Vagina (tissue), 2 donors: ENCODE results near the gene COL27A1. TPM values are rescaled to one million over a fixed set of nuclear protein-coding genes. Genes with fewer than 3 reads are reported as not detected.

ENCODE experiments used
- DNase-seq, 2 donors: peaks; one replicate each; pipeline ENCODE4 v3.0.0-alpha.2; 2017; ENCODE audit errors: extremely low spot score in 2 of 2
- H3K27ac ChIP-seq: fragments of 200-600 bp; sonication (generic); one replicate; pipeline ENCODE4 v1.5.1; 2019
- H3K27me3 ChIP-seq: fragments of 200-600 bp; sonication (generic); one replicate; pipeline ENCODE4 v1.5.1; 2019
- H3K36me3 ChIP-seq, 2 donors: fragments of 200-600 bp; sonication (generic); one replicate each; pipeline ENCODE4 v1.5.1; 2017 to 2019
- H3K4me1 ChIP-seq: fragments of 200-600 bp; sonication (generic); one replicate; pipeline ENCODE4 v1.5.1; 2019
- H3K4me3 ChIP-seq, 2 donors: fragments of 200-600 bp; sonication (generic); 1 replicate in 1 of 2; 2 replicates in 1 of 2; pipeline ENCODE4 v1.5.1; 2016 to 2019
- H3K9me3 ChIP-seq: fragments of 200-600 bp; sonication (generic); one replicate; pipeline ENCODE4 v1.5.1; 2019
- CTCF ChIP-seq, 3 experiments: fragments of 450-650 bp in 2 of 3; fragments of 200-600 bp in 1 of 3; sonication (generic) in 1 of 3; IDR thresholded peaks; one replicate each; pipeline ENCODE4 v1.5.1; 2017 to 2019; ENCODE audit warnings: antibody characterized with exemption in 3 of 3, mild to moderate bottlenecking in 2 of 3, moderate library complexity in 2 of 3
- POLR2A ChIP-seq, 2 donors: fragments of 450-650 bp; IDR thresholded peaks; one replicate each; pipeline ENCODE4 v1.6.1; 2017; ENCODE audit warnings: antibody characterized with exemption in 2 of 2, mild to moderate bottlenecking in 2 of 2, moderate library complexity in 2 of 2
- POLR2AphosphoS5 ChIP-seq, 2 donors: sonication (generic); formaldehyde crosslinking; IDR thresholded peaks; one replicate each; pipeline ENCODE4 v1.9.0; 2017; ENCODE audit warnings: antibody characterized with exemption in 2 of 2, mild to moderate bottlenecking in 2 of 2, low read depth in 1 of 2; ENCODE audit not compliant: insufficient read depth in 1 of 2
- intact Hi-C: fragments of 100-400 bp; cut with DNase I; formaldehyde crosslinking; loops from one replicate; pipeline ENCODE4 v1.15.1; 2023
- total RNA-seq: library from RNA; depleted of rRNA; stranded (reverse); fragments of >200 nt; gene quantifications from one replicate; pipeline ENCODE4 v1.2.3, GENCODE V29; 2016

The COL27A1 gene
- total RNA-seq, 1 donor from 2014 or later, result 17.2 TPM

DNA sequence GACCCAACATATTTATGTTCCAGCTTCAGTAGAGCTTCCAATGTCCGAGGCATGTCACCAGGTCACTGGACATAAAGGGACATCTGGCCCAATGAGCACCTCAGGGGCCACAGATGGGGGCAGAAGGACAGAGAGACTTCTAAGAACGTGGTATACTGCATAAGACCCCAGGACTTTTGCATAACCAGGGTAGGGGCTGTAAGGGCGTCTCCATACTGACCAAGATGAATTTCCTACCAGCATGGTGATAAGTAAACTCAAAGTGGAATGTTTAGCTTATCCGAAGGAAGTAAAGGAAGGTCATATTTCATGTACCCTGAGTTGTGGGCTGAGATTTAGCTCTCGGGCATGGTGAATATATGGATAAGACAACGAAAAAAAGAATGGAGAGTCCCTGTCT is 17.5 kb upstream of the COL27A1 start:
- DNase-seq, result no peak
- no peak overlapping the region for H3K27ac ChIP-seq
- TF ChIP-seq POLR2AphosphoS5 (IDR thresholded peaks at IDR 0.05; ENCODE audit: insufficient read depth in 1 of 2, low read depth in 1 of 2) (no peak), CTCF (IDR thresholded peaks at IDR 0.05) (no peak), POLR2A (IDR thresholded peaks at IDR 0.05) (no peak)
- H3K9me3 ChIP-seq, result no peaks in the 10 kb centered on the region
- H3K36me3 ChIP-seq, result no peaks in the 10 kb centered on the region
- intact Hi-C loops, result no loop called here
- no peaks in the 10 kb centered on the region for H3K27me3 ChIP-seq
- H3K4me3 ChIP-seq, result no peak overlapping the region
- H3K4me1 ChIP-seq, result peaks cover 14% of the 10 kb centered on the region

- no peak for DNase-seq
- Histone ChIP-seq H3K9me3 (no peaks in the 10 kb centered on the region), H3K36me3 (no peaks in the 10 kb centered on the region), H3K4me3 (no peak overlapping the region), H3K4me1 (peaks cover 14% of the 10 kb centered on the region), H3K27ac (no peak overlapping the region), H3K27me3 (no peaks in the 10 kb centered on the region)
- intact Hi-C loops, result no loop called here
- no peak for TF ChIP-seq CTCF (IDR thresholded peaks at IDR 0.05)
- TF ChIP-seq POLR2AphosphoS5 (IDR thresholded peaks at IDR 0.05; ENCODE audit: insufficient read depth in 1 of 2, low read depth in 1 of 2), result peak in 1 of 2 donors; percentile 16
- TF ChIP-seq POLR2A (IDR thresholded peaks at IDR 0.05), result no peak
Observed at GRCh38 chr9:114138552-114138971, 16.8 kb upstream of the COL27A1 start.

GRCh38 chr9:114139071-114139470 is 16.3 kb upstream of the COL27A1 start:
- no peak for DNase-seq
- H3K9me3 ChIP-seq, result no peaks in the 10 kb centered on the region
- peaks cover 14% of the 10 kb centered on the region for H3K4me1 ChIP-seq
- no peaks in the 10 kb centered on the region for H3K27me3 ChIP-seq
- H3K36me3 ChIP-seq, result no peaks in the 10 kb centered on the region
- TF ChIP-seq POLR2A (IDR thresholded peaks at IDR 0.05), result no peak
- TF ChIP-seq CTCF (IDR thresholded peaks at IDR 0.05), result no peak
- no peak for TF ChIP-seq POLR2AphosphoS5 (IDR thresholded peaks at IDR 0.05; ENCODE audit: insufficient read depth in 1 of 2, low read depth in 1 of 2)
- no peak overlapping the region for H3K4me3 ChIP-seq
- H3K27ac ChIP-seq, result no peak overlapping the region
- intact Hi-C loops, result no loop called here

DNA sequence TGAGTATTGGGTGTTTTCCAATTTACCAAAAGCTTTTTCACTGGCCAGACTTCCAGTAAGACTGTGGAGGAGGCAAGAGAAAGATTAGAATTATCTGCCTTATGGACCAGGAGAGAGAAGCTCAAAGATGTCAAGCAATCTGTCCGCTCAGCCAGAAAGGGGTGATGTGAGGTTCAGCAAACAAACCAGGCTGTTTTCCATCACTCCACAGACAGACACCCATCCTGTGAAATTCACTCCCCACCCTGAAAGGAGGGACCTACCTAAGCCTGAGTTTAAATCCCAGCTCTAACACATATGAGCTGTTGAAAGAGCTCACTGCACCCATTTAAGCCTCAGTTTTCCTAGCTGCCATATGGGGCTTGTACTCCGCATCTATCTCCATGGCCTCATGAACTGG is 14.9 kb upstream of the COL27A1 start:
- H3K9me3 ChIP-seq, result no peaks in the 10 kb centered on the region
- H3K36me3 ChIP-seq, result no peaks in the 10 kb centered on the region
- intact Hi-C loops, result no loop called here
- H3K27me3 ChIP-seq, result no peaks in the 10 kb centered on the region
- H3K27ac ChIP-seq, result no peak overlapping the region
- peaks cover 14% of the 10 kb centered on the region for H3K4me1 ChIP-seq
- TF ChIP-seq CTCF (IDR thresholded peaks at IDR 0.05) (no peak), POLR2A (IDR thresholded peaks at IDR 0.05) (no peak), POLR2AphosphoS5 (IDR thresholded peaks at IDR 0.05; ENCODE audit: insufficient read depth in 1 of 2, low read depth in 1 of 2) (no peak)
- DNase-seq, result no peak
- H3K4me3 ChIP-seq, result no peak overlapping the region

- no peak for DNase-seq
- H3K36me3 ChIP-seq, result no peaks in the 10 kb centered on the region
- no peak overlapping the region for H3K27ac ChIP-seq
- H3K4me3 ChIP-seq, result no peak overlapping the region
- peaks cover 14% of the 10 kb centered on the region for H3K4me1 ChIP-seq
- H3K9me3 ChIP-seq, result no peaks in the 10 kb centered on the region
- H3K27me3 ChIP-seq, result no peaks in the 10 kb centered on the region
- intact Hi-C loops, result no loop called here
- no peak for TF ChIP-seq CTCF (IDR thresholded peaks at IDR 0.05)
- TF ChIP-seq POLR2AphosphoS5 (IDR thresholded peaks at IDR 0.05; ENCODE audit: insufficient read depth in 1 of 2, low read depth in 1 of 2), result no peak
- TF ChIP-seq POLR2A (IDR thresholded peaks at IDR 0.05), result no peak
Observed at GRCh38 chr9:114140850-114141249, 14.5 kb upstream of the COL27A1 start.
